Suprapubic skin (tissue), 3 donors: ENCODE measurements around the gene RAVER1.
A peak's percentile ranks its signal among the peaks of the same experiment; 100 is the strongest.

ENCODE experiments used
- POLR2A ChIP-seq, 2 donors: fragments of 450-650 bp; IDR thresholded peaks; one replicate each; pipeline ENCODE4 v1.6.1; 2017; ENCODE audit warnings: antibody characterized with exemption in 2 of 2, mild to moderate bottlenecking in 2 of 2, moderate library complexity in 2 of 2
- TF ChIP-seq, protein P1 (sequence below), 2 donors: fragments of 200-600 bp in 1 of 2; fragments of 450-650 bp in 1 of 2; sonication (generic) in 1 of 2; IDR thresholded peaks; one replicate each; pipeline ENCODE4 v1.5.1; 2016 to 2019; ENCODE audit warnings: antibody characterized with exemption in 2 of 2, mild to moderate bottlenecking in 1 of 2, moderate library complexity in 1 of 2

DNA sequence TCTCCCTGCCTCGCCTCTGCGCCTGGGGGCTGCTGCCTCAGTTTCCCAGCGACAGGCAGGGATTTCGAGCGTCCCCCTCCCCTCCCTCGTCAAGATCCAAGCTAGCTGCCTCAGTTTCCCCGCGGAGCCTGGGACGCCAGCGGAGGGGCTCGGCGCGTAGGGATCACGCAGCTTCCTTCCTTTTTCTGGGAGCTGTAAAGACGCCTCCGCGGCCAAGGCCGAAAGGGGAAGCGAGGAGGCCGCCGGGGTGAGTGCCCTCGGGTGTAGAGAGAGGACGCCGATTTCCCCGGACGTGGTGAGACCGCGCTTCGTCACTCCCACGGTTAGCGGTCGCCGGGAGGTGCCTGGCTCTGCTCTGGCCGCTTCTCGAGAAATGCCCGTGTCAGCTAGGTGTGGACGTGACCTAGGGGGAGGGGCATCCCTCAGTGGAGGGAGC, 63.1 kb downstream of the RAVER1 start:
- peak in 1 of 2 donors; percentile 8 for TF ChIP-seq POLR2A (IDR thresholded peaks at IDR 0.05)
- TF ChIP-seq, protein P1, sequence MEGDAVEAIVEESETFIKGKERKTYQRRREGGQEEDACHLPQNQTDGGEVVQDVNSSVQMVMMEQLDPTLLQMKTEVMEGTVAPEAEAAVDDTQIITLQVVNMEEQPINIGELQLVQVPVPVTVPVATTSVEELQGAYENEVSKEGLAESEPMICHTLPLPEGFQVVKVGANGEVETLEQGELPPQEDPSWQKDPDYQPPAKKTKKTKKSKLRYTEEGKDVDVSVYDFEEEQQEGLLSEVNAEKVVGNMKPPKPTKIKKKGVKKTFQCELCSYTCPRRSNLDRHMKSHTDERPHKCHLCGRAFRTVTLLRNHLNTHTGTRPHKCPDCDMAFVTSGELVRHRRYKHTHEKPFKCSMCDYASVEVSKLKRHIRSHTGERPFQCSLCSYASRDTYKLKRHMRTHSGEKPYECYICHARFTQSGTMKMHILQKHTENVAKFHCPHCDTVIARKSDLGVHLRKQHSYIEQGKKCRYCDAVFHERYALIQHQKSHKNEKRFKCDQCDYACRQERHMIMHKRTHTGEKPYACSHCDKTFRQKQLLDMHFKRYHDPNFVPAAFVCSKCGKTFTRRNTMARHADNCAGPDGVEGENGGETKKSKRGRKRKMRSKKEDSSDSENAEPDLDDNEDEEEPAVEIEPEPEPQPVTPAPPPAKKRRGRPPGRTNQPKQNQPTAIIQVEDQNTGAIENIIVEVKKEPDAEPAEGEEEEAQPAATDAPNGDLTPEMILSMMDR (IDR thresholded peaks at IDR 0.05) = no peak
